Small intestine (tissue), 7 donors: ENCODE measurements around the gene DISP3. TPM values are rescaled to one million over a fixed set of nuclear protein-coding genes. Genes with fewer than 3 reads are reported as not detected.

Experiments used
- DNase-seq, 2 donors: peaks; one replicate each; pipeline versions ENCODE4 v3.0.0 to v3.0.0-alpha.2; 2013
- FAIRE-seq: peaks from 2 replicates; lab custom pipeline; 2012; peaks lifted over from hg19 to GRCh38; lab: Jason Lieb, UNC
- H3K27ac ChIP-seq, 3 donors: one replicate each; pipeline ENCODE4 v1.5.1; 2013; ENCODE audit warnings: low read length in 2 of 3, mild to moderate bottlenecking in 2 of 3, control low read depth in 1 of 3, inconsistent platforms in 1 of 3, low read depth in 1 of 3, moderate library complexity in 1 of 3
- H3K27me3 ChIP-seq, 3 donors: one replicate each; pipeline ENCODE4 v1.6.1; 2013; ENCODE audit warnings: low read length in 3 of 3, inconsistent platforms in 1 of 3; ENCODE audit not compliant: control insufficient read depth in 3 of 3, insufficient read depth in 3 of 3
- H3K36me3 ChIP-seq, 3 donors: one replicate each; pipeline ENCODE4 v1.6.1; 2013; ENCODE audit warnings: low read length in 3 of 3, inconsistent platforms in 1 of 3, low read depth in 1 of 3, mild to moderate bottlenecking in 1 of 3, moderate library complexity in 1 of 3; ENCODE audit not compliant: control insufficient read depth in 3 of 3, insufficient read depth in 2 of 3
- H3K4me1 ChIP-seq, 3 donors: one replicate each; pipeline ENCODE4 v1.6.1; 2013; ENCODE audit warnings: low read length in 2 of 3, inconsistent platforms in 1 of 3, low read depth in 1 of 3, mild to moderate bottlenecking in 1 of 3, moderate library complexity in 1 of 3; ENCODE audit not compliant: control insufficient read depth in 3 of 3, insufficient read depth in 2 of 3
- H3K4me3 ChIP-seq, 3 donors: one replicate each; pipeline ENCODE4 v1.5.1; 2013; ENCODE audit warnings: low read length in 3 of 3, control low read depth in 1 of 3, inconsistent platforms in 1 of 3, low read depth in 1 of 3, mild to moderate bottlenecking in 1 of 3, moderate library complexity in 1 of 3
- H3K9me3 ChIP-seq, 2 donors: one replicate each; pipeline ENCODE4 v1.6.1; 2013; ENCODE audit warnings: low read depth in 1 of 2, low read length in 1 of 2; ENCODE audit not compliant: control insufficient read depth in 2 of 2, insufficient read depth in 1 of 2
- WGBS, 3 donors: extraction: QIAGEN DNeasy Blood & Tissue Kit; methylation state at CpG; one replicate each; pipeline ENCODE4 v1.1.7; 2013; 5-methylcytosine and 5-hydroxymethylcytosine counted together
- polyA plus RNA-seq, 4 donors: library from polyadenylated mRNA; stranded (reverse) in 3 of 4; unstranded in 1 of 4; fragments of 200-250 nt in 3 of 4; fragments of 120-200 nt in 1 of 4; gene quantifications; one replicate each; pipeline versions ENCODE4 v1.2.1 to v1.2.3, GENCODE V29; 2013
- donor health status: healthy with polysubstance abuse.
- donor health status: control.
- donor health status: control.
- donor health status: Bipolar disorder and iron deficiency.
- donor health status: healthy.

DISP3 gene
- polyA plus RNA-seq, 4 donors: 0.54 to 0.61 TPM; not detected in 2

GRCh38 chr1:11441211-11441952, 37.6 kb upstream of the DISP3 start:
- no peaks in the 10 kb centered on the region for H3K9me3 ChIP-seq
- no peak for FAIRE-seq
- no peak overlapping the region for H3K4me3 ChIP-seq
- H3K27me3 ChIP-seq: peaks cover 0 to 24% (median 5%) of the 10 kb centered on the region in 3 donors
- H3K4me1 ChIP-seq: no peaks in the 10 kb centered on the region
- WGBS, 3 donors: 61 to 68% (median 62%) methylated on average over 11 of the region's 11 CpGs
- H3K36me3 ChIP-seq: no peaks in the 10 kb centered on the region
- H3K27ac ChIP-seq: no peak overlapping the region
- DNase-seq: no peak

- H3K4me3 ChIP-seq: no peak overlapping the region
- H3K27ac ChIP-seq: no peak overlapping the region
- DNase-seq (no peak), FAIRE-seq (no peak)
- peaks cover 0 to 26% (median 5%) of the 10 kb centered on the region in 3 donors for H3K27me3 ChIP-seq
- no peaks in the 10 kb centered on the region for H3K9me3 ChIP-seq
- WGBS, 3 donors: 75 to 92% (median 84%) methylated on average over 1 of the region's 1 CpG
- H3K4me1 ChIP-seq: no peaks in the 10 kb centered on the region
- H3K36me3 ChIP-seq: no peaks in the 10 kb centered on the region
These were observed 35.9 kb upstream of the DISP3 start for GRCh38 chr1:11443043-11443442.

GRCh38 chr1:11443961-11444658, 34.8 kb upstream of the DISP3 start:
- no peaks in the 10 kb centered on the region for H3K4me1 ChIP-seq
- no peaks in the 10 kb centered on the region for H3K9me3 ChIP-seq
- no peak for DNase-seq
- FAIRE-seq: no peak
- no peak overlapping the region for H3K4me3 ChIP-seq
- peaks cover 0 to 25% (median 5%) of the 10 kb centered on the region in 3 donors for H3K27me3 ChIP-seq
- 55 to 59% (median 58%) methylated on average over 8 of the region's 8 CpGs for WGBS, 3 donors
- H3K36me3 ChIP-seq: no peaks in the 10 kb centered on the region
- H3K27ac ChIP-seq: no peak overlapping the region

- peaks cover 0 to 21% (median 5%) of the 10 kb centered on the region in 3 donors for H3K27me3 ChIP-seq
- 39 to 60% (median 44%) methylated on average over 6 to 7 of the region's 7 CpGs for WGBS, 3 donors
- DNase-seq (no peak), FAIRE-seq (no peak)
- no peaks in the 10 kb centered on the region for H3K36me3 ChIP-seq
- no peaks in the 10 kb centered on the region for H3K4me1 ChIP-seq
- H3K27ac ChIP-seq: no peak overlapping the region
- H3K9me3 ChIP-seq: no peaks in the 10 kb centered on the region
- no peak overlapping the region for H3K4me3 ChIP-seq
These were observed 34.0 kb upstream of the DISP3 start for GRCh38 chr1:11444907-11445306.

GRCh38 chr1:11447903-11448302, 31.1 kb upstream of the DISP3 start:
- Histone ChIP-seq H3K4me3 (no peak overlapping the region), H3K27me3 (peaks cover 0 to 29% (median 3%) of the 10 kb centered on the region in 3 donors), H3K27ac (no peak overlapping the region), H3K9me3 (no peaks in the 10 kb centered on the region), H3K4me1 (no peaks in the 10 kb centered on the region), H3K36me3 (no peaks in the 10 kb centered on the region)
- WGBS, 3 donors: 53 to 71% (median 60%) methylated on average over 10 of the region's 10 CpGs
- FAIRE-seq (no peak), DNase-seq (peak in 1 of 2 donors; percentile 4)

- 53 to 59% (median 55%) methylated on average over 20 of the region's 20 CpGs for WGBS, 3 donors
- peaks cover 0 to 36% (median 6%) of the 10 kb centered on the region in 3 donors for H3K27me3 ChIP-seq
- FAIRE-seq (no peak), DNase-seq (no peak)
- H3K27ac ChIP-seq: no peak overlapping the region
- no peaks in the 10 kb centered on the region for H3K9me3 ChIP-seq
- H3K4me3 ChIP-seq: no peak overlapping the region
- H3K36me3 ChIP-seq: no peaks in the 10 kb centered on the region
- no peaks in the 10 kb centered on the region for H3K4me1 ChIP-seq
These were observed 30.4 kb upstream of the DISP3 start for GRCh38 chr1:11448373-11449099.

- 57 to 69% (median 69%) methylated on average over 10 to 11 of the region's 11 CpGs for WGBS, 3 donors
- no peaks in the 10 kb centered on the region for H3K4me1 ChIP-seq
- DNase-seq (no peak), FAIRE-seq (no peak)
- H3K27me3 ChIP-seq: peaks cover 0 to 41% (median 11%) of the 10 kb centered on the region in 3 donors
- no peaks in the 10 kb centered on the region for H3K36me3 ChIP-seq
- no peaks in the 10 kb centered on the region for H3K9me3 ChIP-seq
- no peak overlapping the region for H3K4me3 ChIP-seq
- H3K27ac ChIP-seq: no peak overlapping the region
These were observed 29.9 kb upstream of the DISP3 start for GRCh38 chr1:11449100-11449403.

GRCh38 chr1:11450310-11450709, 28.6 kb upstream of the DISP3 start:
- Histone ChIP-seq H3K4me3 (no peak overlapping the region), H3K36me3 (no peaks in the 10 kb centered on the region), H3K27ac (no peak overlapping the region), H3K4me1 (no peaks in the 10 kb centered on the region), H3K9me3 (no peaks in the 10 kb centered on the region), H3K27me3 (peaks cover 0 to 41% (median 12%) of the 10 kb centered on the region in 3 donors)
- no peak for DNase-seq
- WGBS, 3 donors: 85 to 89% (median 87%) methylated on average over 5 of the region's 5 CpGs
- FAIRE-seq: no peak
